GM10248 (cell line): Measurements from ENCODE around the gene ZBED1.
"Not testable (repeated sequence)": the region's sequence is repeated elsewhere in the genome, so short reads cannot be mapped to it uniquely, and the experiment has no call there.

Experiments
- CTCF ChIA-PET: fragments of 300-600 bp; sonication (Branson Sonifier 250); formaldehyde crosslinking; extraction: SDS; loops from one replicate; lab custom pipeline; 2021; ENCODE audit warnings: antibody characterized with exemption; lab: Yijun Ruan, JAX
- POLR2A ChIA-PET: fragments of 350-650 bp; sonication (Branson Sonifier 250); formaldehyde crosslinking; extraction: SDS; loops from one replicate; lab custom pipeline; 2020; ENCODE audit warnings: antibody characterized with exemption; lab: Yijun Ruan, JAX
- DNase-seq: peaks from one replicate; pipeline ENCODE4 v3.0.0; 2012; ENCODE audit errors: extremely low spot score
- CTCF ChIP-seq: IDR thresholded peaks from 2 replicates; pipeline ENCODE4 v1.5.1; 2012; ENCODE audit warnings: mild to moderate bottlenecking, low read depth; ENCODE audit errors: extremely low read depth, missing control alignments, control extremely low read depth

The ZBED1 gene

DNA sequence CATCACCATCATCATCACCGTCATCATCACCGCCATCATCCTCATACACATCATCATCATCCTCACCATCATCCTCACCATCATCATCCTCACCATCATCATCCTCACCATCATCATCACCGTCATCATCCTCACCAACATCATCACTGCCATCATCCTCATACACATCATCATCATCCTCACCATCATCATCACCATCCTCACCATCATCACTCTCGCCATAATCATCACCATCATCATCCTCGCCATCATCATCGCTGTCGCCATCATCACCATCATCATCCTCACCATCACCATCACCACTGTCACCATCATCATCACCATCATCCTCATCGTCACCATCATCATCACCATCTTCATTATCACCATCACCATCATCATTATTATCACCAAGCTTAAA, 19.8 kb upstream of the ZBED1 start:
- DNase-seq: no peak
- TF ChIP-seq CTCF: no peak
- ChIA-PET CTCF (no interaction called here), POLR2A (no interaction called here)

- POLR2A ChIA-PET, DNase-seq, CTCF ChIA-PET: not testable (repeated sequence)
Observed at GRCh38 chrX:2519638-2520037, 18.9 kb upstream of the ZBED1 start.

GRCh38 chrX:2517055-2517454, 16.3 kb upstream of the ZBED1 start:
- CTCF ChIA-PET: no interaction called here
- no peak for DNase-seq

DNA sequence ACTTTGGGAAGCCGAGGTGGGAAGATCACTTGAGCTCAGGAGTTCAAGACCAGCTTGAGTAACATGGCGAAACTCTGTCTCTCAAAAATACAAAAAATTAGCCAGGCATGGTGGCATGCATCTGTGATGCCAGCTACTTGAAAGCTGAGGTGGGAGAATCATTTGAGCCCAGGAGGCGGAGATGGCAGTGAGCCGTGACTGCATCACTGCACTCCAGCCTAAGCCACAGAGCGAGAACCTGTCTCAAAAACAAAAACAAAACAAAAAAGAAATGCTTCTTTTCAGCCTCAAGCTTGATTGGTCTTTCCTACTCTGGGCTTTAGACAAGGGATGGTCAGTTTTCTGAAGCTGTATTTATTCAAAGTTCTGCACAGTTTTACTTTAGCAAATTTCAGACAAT, 15.8 kb upstream of the ZBED1 start:
- DNase-seq: no peak
- CTCF ChIA-PET: no interaction called here
- POLR2A ChIA-PET: no interaction called here
- TF ChIP-seq CTCF: no peak

More at GRCh38 chrX:2517055-2517454, 16.3 kb upstream of the ZBED1 start:
- no peak for TF ChIP-seq CTCF
- POLR2A ChIA-PET: no interaction called here

DNA sequence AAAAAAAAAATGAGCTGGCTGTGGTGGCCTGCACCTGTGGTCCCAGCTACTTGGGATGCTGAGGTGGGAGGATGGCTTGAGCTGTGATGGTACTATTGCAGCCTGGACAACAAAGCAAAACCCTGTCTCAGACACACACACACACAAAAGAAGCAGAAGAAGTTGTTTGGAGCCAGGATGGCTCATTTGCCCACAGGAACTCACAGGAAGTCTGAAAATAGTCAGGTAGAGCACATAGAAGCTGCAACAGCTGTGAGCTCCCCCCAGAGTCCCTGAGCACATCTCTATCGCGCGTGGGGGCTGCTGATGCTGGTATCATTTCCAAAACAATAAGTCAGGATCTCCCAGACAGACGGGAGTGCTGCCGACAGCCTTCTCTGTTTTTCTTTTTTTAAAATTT, 13.4 kb upstream of the ZBED1 start:
- ChIA-PET POLR2A (no interaction called here), CTCF (no interaction called here)
- TF ChIP-seq CTCF: no peak
- DNase-seq: no peak

DNA sequence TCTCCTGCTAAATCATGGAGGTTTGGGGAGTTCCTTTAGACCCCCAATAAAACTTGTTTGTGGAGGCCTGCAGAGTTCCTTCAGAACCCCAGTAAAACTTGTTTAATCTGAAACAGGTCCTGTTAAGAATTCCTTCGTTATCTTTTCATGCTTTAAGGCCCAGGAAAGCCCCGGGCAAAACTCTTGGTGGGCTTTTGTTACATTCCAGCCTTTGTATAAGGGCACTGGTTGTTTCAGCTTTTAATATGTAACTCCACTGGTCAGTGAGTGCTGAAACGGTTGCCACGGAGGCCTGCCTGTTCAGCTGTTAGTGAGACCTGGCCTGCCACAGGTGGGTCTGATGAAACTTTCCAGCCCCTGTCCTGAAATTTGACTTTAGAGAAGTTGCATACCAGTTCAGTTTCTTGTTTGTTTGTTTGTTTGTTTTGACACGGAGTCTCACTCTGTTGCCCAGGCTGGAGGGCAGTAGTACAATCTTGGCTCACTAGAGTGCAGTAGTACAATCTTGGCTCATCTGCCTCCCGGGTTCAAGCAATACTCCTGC, 12.4 kb upstream of the ZBED1 start:
- ChIA-PET CTCF (no interaction called here), POLR2A (no interaction called here)
- no peak for DNase-seq
- no peak for TF ChIP-seq CTCF

- ChIA-PET POLR2A (no interaction called here), CTCF (no interaction called here)
- TF ChIP-seq CTCF: no peak
- no peak for DNase-seq
Observed at GRCh38 chrX:2512501-2512900, 11.7 kb upstream of the ZBED1 start.
